PC-3 (cell line): ENCODE data around the gene FBXO34. TPM values are rescaled to one million over a fixed set of nuclear protein-coding genes. Genes with fewer than 3 reads are reported as not detected.

Source experiments
- ATAC-seq: fragments of 200-7000 bp; cut with Tn5 transposase; 2 replicates; pipeline ENCODE4 v1.9.1; 2020; ENCODE audit warnings: mild to moderate bottlenecking, moderate library complexity
- BruUV-seq: library from RNA; stranded (reverse); fragments of 400-500 nt; replicated peaks from 2 replicates; lab custom pipeline; 2021; lab: Mats Ljungman, UMichigan
- CTCF ChIA-PET: fragments of 300-600 bp; sonication (Branson Sonifier 250); formaldehyde crosslinking; loops from one replicate; lab custom pipeline; 2022; ENCODE audit warnings: antibody characterized with exemption; lab: Charles Lee
- POLR2A ChIA-PET: fragments of 300-600 bp; sonication (Branson Sonifier 250); formaldehyde crosslinking; loops from one replicate; lab custom pipeline; 2022; ENCODE audit warnings: antibody characterized with exemption; ENCODE audit not compliant: unreplicated experiment; lab: Charles Lee
- DNase-seq: peaks from one replicate; pipeline ENCODE4 v3.0.0-alpha.2; 2015
- H2AFZ ChIP-seq: fragments of 300-600 bp; sonication (generic); 2 replicates; pipeline ENCODE4 v1.6.0; 2016; ENCODE audit warnings: antibody characterized with exemption, low read length
- H3F3A ChIP-seq: fragments of 300-600 bp; sonication (generic); one replicate; pipeline ENCODE4 v1.6.0; 2017; ENCODE audit warnings: antibody characterized with exemption, low read length, control low read depth, mild to moderate bottlenecking; ENCODE audit not compliant: unreplicated experiment
- H3K27ac ChIP-seq: fragments of 300-600 bp; sonication (generic); 2 replicates; pipeline ENCODE4 v1.5.1; 2016; ENCODE audit warnings: mild to moderate bottlenecking, low read length
- H3K27me3 ChIP-seq: fragments of 300-600 bp; sonication (generic); 2 replicates; pipeline ENCODE4 v1.6.1; 2016; ENCODE audit warnings: low read length, mixed read lengths
- H3K36me3 ChIP-seq: fragments of 300-600 bp; sonication (generic); 2 replicates; pipeline ENCODE4 v1.6.1; 2016; ENCODE audit warnings: low read depth, mixed run types, low read length, mixed read lengths
- H3K4me1 ChIP-seq: fragments of 300-600 bp; sonication (generic); 2 replicates; pipeline ENCODE4 v1.5.1; 2016; ENCODE audit warnings: low read length; ENCODE audit not compliant: insufficient read depth
- H3K4me2 ChIP-seq: fragments of 300-600 bp; sonication (generic); 2 replicates; pipeline ENCODE4 v1.6.0; 2016; ENCODE audit warnings: low read length
- H3K4me3 ChIP-seq: fragments of 300-600 bp; sonication (generic); 2 replicates; pipeline ENCODE4 v1.5.1; 2016; ENCODE audit warnings: mild to moderate bottlenecking, low read length, mixed read lengths
- H3K79me2 ChIP-seq: fragments of 300-600 bp; sonication (generic); 2 replicates; pipeline ENCODE4 v1.6.1; 2017; ENCODE audit warnings: low read length, mixed read lengths
- H3K9ac ChIP-seq: fragments of 300-600 bp; sonication (generic); 2 replicates; pipeline ENCODE4 v1.6.0; 2016; ENCODE audit warnings: mild to moderate bottlenecking, low read length
- H3K9me2 ChIP-seq: fragments of 300-600 bp; sonication (generic); replicated peaks from 2 replicates; pipeline ENCODE4 v1.6.1; 2016; ENCODE audit warnings: mixed run types, low read length, mixed read lengths
- H3K9me3 ChIP-seq: fragments of 300-600 bp; sonication (generic); 2 replicates; pipeline ENCODE4 v1.6.1; 2016; ENCODE audit warnings: low read length, mixed read lengths
- H4K20me1 ChIP-seq: fragments of 300-600 bp; sonication (generic); 2 replicates; pipeline ENCODE4 v1.6.1; 2016; ENCODE audit warnings: low read length, mixed read lengths
- CTCF ChIP-seq: fragments of 300-600 bp; sonication (generic); conservative IDR thresholded peaks from 2 replicates; pipeline ENCODE4 v1.5.1; 2017; ENCODE audit warnings: antibody characterized with exemption, low read depth, mild to moderate bottlenecking, low read length
- EZH2 ChIP-seq: fragments of 300-600 bp; sonication (generic); IDR thresholded peaks from one replicate; pipeline ENCODE4 v1.6.1; 2017; ENCODE audit warnings: antibody characterized with exemption, mild to moderate bottlenecking, low read length; ENCODE audit not compliant: unreplicated experiment
- EZH2phosphoT487 ChIP-seq: fragments of 300-600 bp; sonication (generic); IDR thresholded peaks from 2 replicates; pipeline ENCODE4 v1.6.1; 2018; ENCODE audit warnings: mild to moderate bottlenecking, antibody characterized with exemption, low read length, borderline replicate concordance
- intact Hi-C: fragments of 100-400 bp; cut with micrococcal nuclease; formaldehyde crosslinking; loops from 2 replicates; pipeline ENCODE4 v1.9.0; 2023
- total RNA-seq: library from RNA; depleted of rRNA; stranded (reverse); fragments of >200 nt; gene quantifications from 2 replicates; pipeline ENCODE4 v1.2.3, GENCODE V29; 2014

The FBXO34 gene
- total RNA-seq, 1 experiment from 2014 or later: 35.9 TPM

DNA sequence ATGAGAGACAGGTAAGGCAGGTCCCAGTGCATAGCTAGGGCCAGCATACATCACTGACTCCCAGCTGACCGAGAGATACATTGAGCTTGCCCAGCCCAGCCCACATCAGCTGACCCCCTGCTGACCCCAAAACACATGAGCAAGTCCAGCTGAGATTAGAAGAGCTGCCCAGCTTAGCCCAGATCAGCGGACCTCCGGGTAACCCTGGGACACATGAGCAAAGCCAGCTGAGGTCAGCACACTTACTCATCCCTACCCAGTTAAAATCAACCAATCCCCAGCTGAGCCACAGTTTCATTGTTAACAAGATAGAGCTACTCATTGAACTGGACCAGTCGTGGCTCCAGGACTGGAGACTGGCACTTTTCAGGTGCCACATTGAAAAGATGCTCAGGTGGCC lies 21.8 kb upstream of the FBXO34 start:
- ATAC-seq (peak; percentile 36; the same call in 1 of the 2 replicates), DNase-seq (peak; percentile 36)
- ChIA-PET CTCF (interaction anchor here (1.1 kb wide), 2 partner anchors 104 to 179 kb away, joined by 3 read pairs; no protein-coding TSS in a partner anchor), POLR2A (no interaction called here)
- intact Hi-C loops: loop anchor here (10.0 kb wide), 1 partner anchor 1225 kb away; no protein-coding TSS in a partner anchor
- Histone ChIP-seq H3K9me3 (no peaks in the 10 kb centered on the region), H3K4me3 (no peak overlapping the region), H3K9ac (no peak overlapping the region), H3K4me1 (no peaks in the 10 kb centered on the region), H3K27ac (no peak overlapping the region), H3K79me2 (no peaks in the 10 kb centered on the region), H3K4me2 (no peak overlapping the region), H3K36me3 (no peaks in the 10 kb centered on the region), H3K27me3 (peaks cover 4% of the 10 kb centered on the region; the same call in 1 of the 2 replicates), H4K20me1 (no peaks in the 10 kb centered on the region), H3K9me2 (no peaks in the 10 kb centered on the region), H2AFZ (no peak overlapping the region), H3F3A (no peaks in the 10 kb centered on the region)
- BruUV-seq: no TSS peak
- no peak for TF ChIP-seq CTCF
- TF ChIP-seq EZH2phosphoT487: no peak
- TF ChIP-seq EZH2: no peak

GRCh38 chr14:55253276-55253675 lies 17.9 kb upstream of the FBXO34 start:
- Histone ChIP-seq H3K9ac (no peak overlapping the region), H3K4me1 (no peaks in the 10 kb centered on the region), H3K9me2 (no peaks in the 10 kb centered on the region), H3K79me2 (no peaks in the 10 kb centered on the region), H3F3A (no peaks in the 10 kb centered on the region), H3K27ac (no peak overlapping the region), H3K36me3 (no peaks in the 10 kb centered on the region), H3K4me3 (no peak overlapping the region), H2AFZ (no peak overlapping the region), H4K20me1 (no peaks in the 10 kb centered on the region), H3K4me2 (no peak overlapping the region), H3K27me3 (peaks cover 13% of the 10 kb centered on the region; the same call in 1 of the 2 replicates), H3K9me3 (no peaks in the 10 kb centered on the region)
- CTCF ChIA-PET: interaction anchor here (0.6 kb wide), 1 partner anchor 20 kb away, joined by 4 read pairs; no protein-coding TSS in a partner anchor
- TF ChIP-seq CTCF (no peak), EZH2 (no peak), EZH2phosphoT487 (no peak)
- no peak for ATAC-seq
- no peak for DNase-seq
- POLR2A ChIA-PET: no interaction called here
- BruUV-seq: no TSS peak
- intact Hi-C loops: no loop called here

DNA sequence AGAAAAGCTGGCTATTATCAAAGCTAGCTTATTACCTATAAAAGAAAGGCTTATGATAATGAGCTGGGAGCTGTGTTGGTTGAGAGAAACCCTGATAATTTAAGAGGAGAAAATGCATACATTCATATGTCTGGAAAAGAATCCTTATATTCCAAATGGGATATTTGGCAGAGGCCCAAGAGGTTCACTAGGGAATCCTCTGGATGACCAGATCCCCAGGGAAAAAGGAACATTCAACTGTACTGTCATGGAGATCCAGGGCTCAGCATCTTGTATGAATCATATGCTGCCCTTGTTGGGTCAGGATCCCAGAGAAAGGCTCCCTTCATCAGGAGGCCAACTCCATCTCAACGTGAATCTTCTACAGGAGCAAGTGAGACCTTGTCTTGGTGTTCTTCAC lies 16.6 kb upstream of the FBXO34 start:
- ChIA-PET CTCF (no interaction called here), POLR2A (interaction anchor here (0.6 kb wide), 1 partner anchor 57 kb away, joined by 3 read pairs; no protein-coding TSS in a partner anchor)
- no peaks in the 10 kb centered on the region for H3K79me2 ChIP-seq
- TF ChIP-seq CTCF: no peak
- no peak overlapping the region for H3K9ac ChIP-seq
- H3K36me3 ChIP-seq: no peaks in the 10 kb centered on the region
- H3K4me3 ChIP-seq: no peak overlapping the region
- no peaks in the 10 kb centered on the region for H3K9me3 ChIP-seq
- H3K27me3 ChIP-seq: peaks cover 13% of the 10 kb centered on the region; the same call in 1 of the 2 replicates
- no peaks in the 10 kb centered on the region for H4K20me1 ChIP-seq
- ATAC-seq (no peak), DNase-seq (no peak)
- no TSS peak for BruUV-seq
- no peak overlapping the region for H2AFZ ChIP-seq
- no peak overlapping the region for H3K4me2 ChIP-seq
- H3K27ac ChIP-seq: no peak overlapping the region
- no peaks in the 10 kb centered on the region for H3K9me2 ChIP-seq
- intact Hi-C loops: no loop called here
- no peaks in the 10 kb centered on the region for H3F3A ChIP-seq
- no peaks in the 10 kb centered on the region for H3K4me1 ChIP-seq
